ENCODE measurements around the gene WNT5A.

DNA sequence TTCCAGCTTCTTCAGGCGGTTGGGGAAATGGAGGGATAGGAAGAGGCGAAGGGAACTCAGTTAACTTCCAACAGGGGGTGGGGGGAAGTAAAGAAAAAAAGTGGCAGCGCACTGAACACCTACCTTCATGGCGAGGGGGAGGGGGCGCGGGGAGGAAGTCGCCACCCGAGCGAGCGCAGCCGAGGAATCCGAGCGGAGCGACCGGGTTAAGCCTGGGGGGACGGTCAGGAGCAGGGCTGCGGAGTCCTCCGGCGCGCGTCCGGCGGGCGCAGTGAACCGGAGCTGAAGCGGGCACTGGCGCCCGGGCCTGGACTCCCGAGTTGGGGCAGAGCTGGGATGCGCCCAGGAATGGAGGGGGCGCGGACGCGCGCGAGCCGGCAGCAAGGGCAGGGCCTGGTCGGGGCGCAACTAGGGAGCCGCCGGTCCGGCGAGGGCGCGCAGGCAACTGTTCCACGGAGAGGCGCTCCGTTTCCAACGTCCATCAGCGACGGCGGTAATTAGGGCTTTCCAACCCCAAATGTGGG is at the start of gene WNT5A:
- TF ChIP-seq, protein P1, sequence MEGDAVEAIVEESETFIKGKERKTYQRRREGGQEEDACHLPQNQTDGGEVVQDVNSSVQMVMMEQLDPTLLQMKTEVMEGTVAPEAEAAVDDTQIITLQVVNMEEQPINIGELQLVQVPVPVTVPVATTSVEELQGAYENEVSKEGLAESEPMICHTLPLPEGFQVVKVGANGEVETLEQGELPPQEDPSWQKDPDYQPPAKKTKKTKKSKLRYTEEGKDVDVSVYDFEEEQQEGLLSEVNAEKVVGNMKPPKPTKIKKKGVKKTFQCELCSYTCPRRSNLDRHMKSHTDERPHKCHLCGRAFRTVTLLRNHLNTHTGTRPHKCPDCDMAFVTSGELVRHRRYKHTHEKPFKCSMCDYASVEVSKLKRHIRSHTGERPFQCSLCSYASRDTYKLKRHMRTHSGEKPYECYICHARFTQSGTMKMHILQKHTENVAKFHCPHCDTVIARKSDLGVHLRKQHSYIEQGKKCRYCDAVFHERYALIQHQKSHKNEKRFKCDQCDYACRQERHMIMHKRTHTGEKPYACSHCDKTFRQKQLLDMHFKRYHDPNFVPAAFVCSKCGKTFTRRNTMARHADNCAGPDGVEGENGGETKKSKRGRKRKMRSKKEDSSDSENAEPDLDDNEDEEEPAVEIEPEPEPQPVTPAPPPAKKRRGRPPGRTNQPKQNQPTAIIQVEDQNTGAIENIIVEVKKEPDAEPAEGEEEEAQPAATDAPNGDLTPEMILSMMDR (IDR thresholded peaks at IDR 0.05; ENCODE audit: insufficient read depth, low read depth, low read length), result no peak
- no peak for TF ChIP-seq EZH2 (IDR thresholded peaks at IDR 0.05; ENCODE audit: insufficient read depth, low read length)

All from astrocyte (in vitro differentiated cells and primary cell).